Measurements from ENCODE around the gene MYRF. TPM values are rescaled to one million over a fixed set of nuclear protein-coding genes. Genes with fewer than 3 reads are reported as not detected.

MYRF gene
- total and polyA plus RNA-seq, 2 donors (not counting 3 experiments of a cell fraction or from before 2014, with no cell fraction given): 0.82 to 0.98 TPM

DNA sequence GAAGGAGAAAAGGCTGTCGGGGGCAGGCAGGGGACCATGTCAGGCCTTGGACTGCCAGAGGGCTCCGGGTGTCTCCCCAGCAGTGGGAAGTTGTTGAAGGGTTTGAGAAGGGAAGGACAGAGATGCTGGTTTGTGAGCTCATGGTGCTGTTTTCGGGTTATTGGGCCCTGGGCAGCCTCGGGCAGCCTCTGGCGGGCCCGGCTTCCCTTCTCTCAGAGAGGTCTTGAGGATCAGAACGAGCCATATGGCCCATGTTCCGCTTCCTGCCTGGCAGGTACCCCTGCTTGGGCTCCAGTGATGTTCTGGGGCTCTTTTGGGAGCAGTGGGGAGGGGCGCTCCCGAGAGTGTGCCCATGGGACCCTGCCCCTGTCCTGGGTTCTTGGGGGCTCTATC, 9.8 kb downstream of the MYRF start:
- no peak overlapping the region for H3K4me3 ChIP-seq (replicated peaks in 1 of 3; ENCODE audit: insufficient read depth in 1 of 3, low read depth in 1 of 3, low read length in 3 of 3)
- H3K27ac ChIP-seq (ENCODE audit: insufficient read depth, low read depth, low read length): no peak overlapping the region
- intact Hi-C loops (cut with micrococcal nuclease): no loop called here
- no peak overlapping the region for H3K9ac ChIP-seq (replicated peaks; ENCODE audit: extremely low read depth, insufficient read depth, low read length)
- no peak overlapping the region for H2AFZ ChIP-seq (ENCODE audit: low read depth, low read length)
- H3K79me2 ChIP-seq (ENCODE audit: control insufficient read depth, insufficient read depth, low read length): no peaks in the 10 kb centered on the region
- no peak for DNase-seq (ENCODE audit: low read depth, low spot score)
- no peaks in the 10 kb centered on the region for H3K4me1 ChIP-seq (ENCODE audit: control insufficient read depth, extremely low read depth, insufficient read depth, low read length)
- no peaks in the 10 kb centered on the region for H4K20me1 ChIP-seq (replicated peaks; ENCODE audit: control insufficient read depth, extremely low read depth, insufficient read depth, low read length)
- POLR2A ChIA-PET: no interaction called here
- no TSS peak for BruUV-seq (replicated peaks)
- H3K27me3 ChIP-seq (ENCODE audit: control insufficient read depth in 2 of 2, insufficient read depth in 2 of 2, low read length in 2 of 2): peaks cover 0 to 2% of the 10 kb centered on the region in 2 experiments
- CTCF ChIA-PET: no interaction called here
- H3K9me3 ChIP-seq (replicated peaks; ENCODE audit: control insufficient read depth, insufficient read depth, low read length): no peaks in the 10 kb centered on the region
- dilution Hi-C loops (cut with MboI; ENCODE audit: extremely low pct_ligation_motif_present, low sequenced_read_pairs): no loop called here
- no peaks in the 10 kb centered on the region for H3K9me1 ChIP-seq (replicated peaks; ENCODE audit: control insufficient read depth, extremely low read depth, insufficient read depth, low read length)
- H3K36me3 ChIP-seq (ENCODE audit: control insufficient read depth in 2 of 2, extremely low read depth in 1 of 2, insufficient read depth in 2 of 2, low read length in 2 of 2): no peaks in the 10 kb centered on the region
- H3K4me2 ChIP-seq (ENCODE audit: insufficient read depth, low read length): no peak overlapping the region
- TF ChIP-seq POLR2A (IDR thresholded peaks at IDR 0.05; ENCODE audit: low read depth, low read length) (no peak), MAX (IDR thresholded peaks at IDR 0.05; ENCODE audit: insufficient read depth, insufficient read length) (no peak), MYC (IDR thresholded peaks at IDR 0.05; ENCODE audit: low read depth, low read length) (no peak), FOS (IDR thresholded peaks at IDR 0.05; ENCODE audit: borderline replicate concordance, insufficient read depth, low read length) (no peak), JUN (IDR thresholded peaks at IDR 0.05; ENCODE audit: borderline replicate concordance, insufficient read depth, insufficient read length, low read depth) (no peak), GATA2 (IDR thresholded peaks at IDR 0.05; ENCODE audit: insufficient read depth, insufficient read length, low read depth, low read length) (no peak), POLR2AphosphoS5 (IDR thresholded peaks at IDR 0.05; ENCODE audit: insufficient read depth, low read depth, low read length) (no peak)
- TF ChIP-seq, protein P1, sequence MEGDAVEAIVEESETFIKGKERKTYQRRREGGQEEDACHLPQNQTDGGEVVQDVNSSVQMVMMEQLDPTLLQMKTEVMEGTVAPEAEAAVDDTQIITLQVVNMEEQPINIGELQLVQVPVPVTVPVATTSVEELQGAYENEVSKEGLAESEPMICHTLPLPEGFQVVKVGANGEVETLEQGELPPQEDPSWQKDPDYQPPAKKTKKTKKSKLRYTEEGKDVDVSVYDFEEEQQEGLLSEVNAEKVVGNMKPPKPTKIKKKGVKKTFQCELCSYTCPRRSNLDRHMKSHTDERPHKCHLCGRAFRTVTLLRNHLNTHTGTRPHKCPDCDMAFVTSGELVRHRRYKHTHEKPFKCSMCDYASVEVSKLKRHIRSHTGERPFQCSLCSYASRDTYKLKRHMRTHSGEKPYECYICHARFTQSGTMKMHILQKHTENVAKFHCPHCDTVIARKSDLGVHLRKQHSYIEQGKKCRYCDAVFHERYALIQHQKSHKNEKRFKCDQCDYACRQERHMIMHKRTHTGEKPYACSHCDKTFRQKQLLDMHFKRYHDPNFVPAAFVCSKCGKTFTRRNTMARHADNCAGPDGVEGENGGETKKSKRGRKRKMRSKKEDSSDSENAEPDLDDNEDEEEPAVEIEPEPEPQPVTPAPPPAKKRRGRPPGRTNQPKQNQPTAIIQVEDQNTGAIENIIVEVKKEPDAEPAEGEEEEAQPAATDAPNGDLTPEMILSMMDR (IDR thresholded peaks at IDR 0.05; ENCODE audit: extremely low read depth in 1 of 2, insufficient read depth in 1 of 2, low read depth in 1 of 2, low read length in 2 of 2): no peak
- FAIRE-seq: no peak
